ENCODE measurements around the gene GMPS.

Gene GMPS

GRCh38 chr3:155870945-155871745 lies 695 bp downstream of the GMPS start:
- intact Hi-C loops (cut with DNase I; ENCODE audit: low total_unique reads), result loop anchor here (5.0 kb wide), 1 partner anchor 64 kb away; the partner anchor contains the start of gene C3orf33

GRCh38 chr3:155871746-155872158 lies 1.3 kb downstream of the GMPS start:
- H3K4me1 ChIP-seq, result peaks cover 0 to 51% (median 18%) of the 10 kb centered on the region in 4 donors
- H3K9me3 ChIP-seq, result no peaks in the 10 kb centered on the region
- peaks cover 0 to 4% (median 0%) of the 10 kb centered on the region in 3 donors for H3K36me3 ChIP-seq
- DNase-seq, result no peak
- intact Hi-C loops (cut with DNase I; ENCODE audit: low total_unique reads), result loop anchor here (5.0 kb wide), 1 partner anchor 64 kb away; the partner anchor contains the start of gene C3orf33
- TF ChIP-seq CTCF (IDR thresholded peaks at IDR 0.05), result no peak
- H3K27me3 ChIP-seq, result no peaks in the 10 kb centered on the region
- peak overlapping the region; percentile 97 to 99 for H3K27ac ChIP-seq
- H3K4me3 ChIP-seq, result peak overlapping the region; percentile 99 to 100

More at GRCh38 chr3:155870945-155871745, 695 bp downstream of the GMPS start:
- peak; percentile 67 to 83 for DNase-seq
- Histone ChIP-seq H3K27ac (peak overlapping the region; percentile 97 to 99), H3K27me3 (no peaks in the 10 kb centered on the region), H3K4me3 (peak overlapping the region; percentile 99 to 100), H3K4me1 (peaks cover 0 to 51% (median 15%) of the 10 kb centered on the region in 4 donors), H3K9me3 (no peaks in the 10 kb centered on the region), H3K36me3 (peaks cover 0 to 4% (median 0%) of the 10 kb centered on the region in 3 donors)
- no peak for TF ChIP-seq CTCF (IDR thresholded peaks at IDR 0.05)

- peaks cover 0 to 51% (median 21%) of the 10 kb centered on the region in 4 donors for H3K4me1 ChIP-seq
- H3K36me3 ChIP-seq, result peaks cover 0 to 4% (median 0%) of the 10 kb centered on the region in 3 donors
- no peak for TF ChIP-seq CTCF (IDR thresholded peaks at IDR 0.05)
- intact Hi-C loops (cut with DNase I; ENCODE audit: low total_unique reads), result loop anchor here (5.0 kb wide), 1 partner anchor 66 kb away; the partner anchor contains the start of gene C3orf33
- no peaks in the 10 kb centered on the region for H3K9me3 ChIP-seq
- H3K27me3 ChIP-seq, result no peaks in the 10 kb centered on the region
- H3K27ac ChIP-seq, result no peak overlapping the region
- H3K4me3 ChIP-seq, result no peak overlapping the region
- no peak for DNase-seq
Observed at GRCh38 chr3:155872904-155873646, 2.6 kb downstream of the GMPS start.

GRCh38 chr3:155876037-155876436 lies 5.6 kb downstream of the GMPS start:
- Histone ChIP-seq H3K4me3 (no peak overlapping the region), H3K9me3 (no peaks in the 10 kb centered on the region), H3K27me3 (no peaks in the 10 kb centered on the region), H3K36me3 (no peaks in the 10 kb centered on the region), H3K4me1 (peaks cover 0 to 40% (median 21%) of the 10 kb centered on the region in 4 donors), H3K27ac (no peak overlapping the region)
- DNase-seq, result no peak
- TF ChIP-seq CTCF (IDR thresholded peaks at IDR 0.05), result no peak
- intact Hi-C loops (cut with DNase I; ENCODE audit: low total_unique reads), result no loop called here

- H3K27ac ChIP-seq, result no peak overlapping the region
- H3K4me3 ChIP-seq, result no peak overlapping the region
- intact Hi-C loops (cut with DNase I; ENCODE audit: low total_unique reads), result no loop called here
- TF ChIP-seq CTCF (IDR thresholded peaks at IDR 0.05), result no peak
- H3K4me1 ChIP-seq, result peaks cover 0 to 40% (median 21%) of the 10 kb centered on the region in 4 donors
- no peaks in the 10 kb centered on the region for H3K9me3 ChIP-seq
- DNase-seq, result no peak
- H3K36me3 ChIP-seq, result no peaks in the 10 kb centered on the region
- H3K27me3 ChIP-seq, result no peaks in the 10 kb centered on the region
Observed at GRCh38 chr3:155876503-155876902, 6.1 kb downstream of the GMPS start.

Data from tibial artery (tissue), 4 donors.